Esophagus muscularis mucosa (tissue), 4 donors: ENCODE measurements around the gene LIPJ. TPM values are rescaled to one million over a fixed set of nuclear protein-coding genes. Genes with fewer than 3 reads are reported as not detected.

Source experiments
- DNase-seq: peaks from one replicate; pipeline ENCODE4 v3.0.0-alpha.2; 2017; ENCODE audit errors: extremely low spot score
- H3K27ac ChIP-seq, 4 donors: fragments of 200-600 bp; sonication (generic); replicated peaks in 1 of 4; 1 replicate in 3 of 4; 2 replicates in 1 of 4; pipeline ENCODE4 v1.5.1; 2016 to 2019; ENCODE audit warnings: mild to moderate bottlenecking in 1 of 4
- H3K27me3 ChIP-seq, 4 donors: fragments of 200-600 bp; sonication (generic); one replicate each; pipeline versions ENCODE4 v1.5.1 to v1.6.0; 2016 to 2019
- H3K36me3 ChIP-seq, 4 donors: fragments of 200-600 bp; sonication (generic); one replicate each; pipeline ENCODE4 v1.5.1; 2016 to 2019
- H3K4me1 ChIP-seq, 4 donors: fragments of 200-600 bp; sonication (generic); one replicate each; pipeline ENCODE4 v1.5.1; 2016 to 2019
- H3K4me3 ChIP-seq, 4 donors: fragments of 200-600 bp; sonication (generic); 1 replicate in 2 of 4; 2 replicates in 2 of 4; pipeline ENCODE4 v1.5.1; 2016 to 2019; ENCODE audit warnings: mild to moderate bottlenecking in 4 of 4, moderate library complexity in 1 of 4
- H3K9me3 ChIP-seq, 4 donors: fragments of 200-600 bp; sonication (generic); 1 replicate in 3 of 4; 2 replicates in 1 of 4; pipeline ENCODE4 v1.5.1; 2016 to 2019
- EP300 ChIP-seq: sonication (generic); formaldehyde crosslinking; IDR thresholded peaks from one replicate; pipeline ENCODE4 v1.6.1; 2017; ENCODE audit warnings: antibody characterized with exemption
- POLR2A ChIP-seq: fragments of 450-650 bp; IDR thresholded peaks from one replicate; pipeline ENCODE4 v1.6.1; 2017; ENCODE audit warnings: antibody characterized with exemption, moderate library complexity, mild to moderate bottlenecking, low read depth
- POLR2AphosphoS5 ChIP-seq, 2 donors: sonication (generic); formaldehyde crosslinking; IDR thresholded peaks; one replicate each; pipeline ENCODE4 v1.6.1; 2017; ENCODE audit warnings: antibody characterized with exemption in 2 of 2
- WGBS: methylation state at CpG from one replicate; pipeline ENCODE4 v1.1.5; 2018; 5-methylcytosine and 5-hydroxymethylcytosine counted together
- intact Hi-C: fragments of 100-400 bp; cut with DNase I; formaldehyde crosslinking; loops from one replicate; pipeline ENCODE4 v1.15.1; 2023
- total RNA-seq, 4 donors: library from RNA; depleted of rRNA; stranded (reverse); fragments of >200 nt; gene quantifications; one replicate each; pipeline versions ENCODE4 v1.1.0 to v1.2.1, GENCODE V29; 2016
- TF ChIP-seq, protein P1 (sequence below), 3 experiments: fragments of 200-600 bp in 2 of 3; fragments of 450-650 bp in 1 of 3; sonication (generic) in 2 of 3; IDR thresholded peaks; one replicate each; pipeline ENCODE4 v1.5.1; 2017 to 2019; ENCODE audit warnings: antibody characterized with exemption in 3 of 3, mild to moderate bottlenecking in 2 of 3, moderate library complexity in 1 of 3

Gene LIPJ
- total RNA-seq, 4 donors from 2014 or later = 0.19 TPM; not detected in 3

DNA sequence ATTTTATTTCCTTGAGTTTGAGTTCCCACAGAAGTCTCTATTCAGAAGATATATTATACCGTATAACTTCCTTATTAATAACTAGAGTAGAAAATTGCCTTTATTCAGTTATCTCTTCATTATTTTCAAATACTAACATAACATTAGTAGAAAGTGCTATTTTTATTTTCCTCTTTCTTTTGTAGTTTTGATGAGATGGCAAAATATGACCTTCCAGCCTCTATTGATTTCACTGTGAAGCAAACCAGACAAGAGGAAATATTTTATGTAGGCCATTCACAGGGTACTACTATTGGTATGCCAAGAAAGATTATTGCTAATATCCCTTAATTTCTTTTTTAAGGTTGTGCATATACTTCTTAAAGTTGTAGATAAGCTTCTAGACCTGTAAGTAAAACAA lies 7.9 kb downstream of the LIPJ start:
- 98% methylated on average over 1 of the region's 1 CpG for whole genome bisulfite sequencing
- no peaks in the 10 kb centered on the region for H3K36me3 ChIP-seq
- no peak for DNase-seq
- no peaks in the 10 kb centered on the region for H3K27me3 ChIP-seq
- no peak overlapping the region for H3K27ac ChIP-seq
- TF ChIP-seq EP300 (no peak), POLR2AphosphoS5 (IDR thresholded peaks at IDR 0.05) (no peak), POLR2A (no peak)
- TF ChIP-seq, protein P1, sequence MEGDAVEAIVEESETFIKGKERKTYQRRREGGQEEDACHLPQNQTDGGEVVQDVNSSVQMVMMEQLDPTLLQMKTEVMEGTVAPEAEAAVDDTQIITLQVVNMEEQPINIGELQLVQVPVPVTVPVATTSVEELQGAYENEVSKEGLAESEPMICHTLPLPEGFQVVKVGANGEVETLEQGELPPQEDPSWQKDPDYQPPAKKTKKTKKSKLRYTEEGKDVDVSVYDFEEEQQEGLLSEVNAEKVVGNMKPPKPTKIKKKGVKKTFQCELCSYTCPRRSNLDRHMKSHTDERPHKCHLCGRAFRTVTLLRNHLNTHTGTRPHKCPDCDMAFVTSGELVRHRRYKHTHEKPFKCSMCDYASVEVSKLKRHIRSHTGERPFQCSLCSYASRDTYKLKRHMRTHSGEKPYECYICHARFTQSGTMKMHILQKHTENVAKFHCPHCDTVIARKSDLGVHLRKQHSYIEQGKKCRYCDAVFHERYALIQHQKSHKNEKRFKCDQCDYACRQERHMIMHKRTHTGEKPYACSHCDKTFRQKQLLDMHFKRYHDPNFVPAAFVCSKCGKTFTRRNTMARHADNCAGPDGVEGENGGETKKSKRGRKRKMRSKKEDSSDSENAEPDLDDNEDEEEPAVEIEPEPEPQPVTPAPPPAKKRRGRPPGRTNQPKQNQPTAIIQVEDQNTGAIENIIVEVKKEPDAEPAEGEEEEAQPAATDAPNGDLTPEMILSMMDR (IDR thresholded peaks at IDR 0.05) = no peak
- no peaks in the 10 kb centered on the region for H3K9me3 ChIP-seq
- H3K4me3 ChIP-seq = no peak overlapping the region
- H3K4me1 ChIP-seq = no peaks in the 10 kb centered on the region
- intact Hi-C loops = no loop called here

DNA sequence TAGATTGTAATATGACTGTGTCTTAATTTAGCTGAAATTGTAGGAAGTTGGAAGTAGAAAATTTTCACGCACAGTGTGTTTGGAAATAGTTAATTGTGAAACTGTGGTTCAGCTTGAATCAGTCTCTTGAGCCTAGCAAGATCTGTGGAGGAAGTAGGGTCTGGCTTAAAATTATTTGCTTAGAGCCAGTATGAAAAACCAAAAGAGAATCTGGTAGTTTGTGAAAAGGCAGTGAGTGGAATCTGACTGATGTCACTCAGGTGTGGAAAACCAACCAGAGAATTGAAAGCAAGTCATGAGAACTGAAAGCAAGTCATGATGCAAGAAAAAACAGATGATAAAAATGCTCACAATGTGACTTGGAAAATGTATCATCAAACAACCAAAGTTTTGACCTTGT lies 11.5 kb downstream of the LIPJ start:
- Histone ChIP-seq H3K4me3 (no peak overlapping the region), H3K4me1 (no peaks in the 10 kb centered on the region), H3K36me3 (no peaks in the 10 kb centered on the region), H3K27ac (no peak overlapping the region), H3K27me3 (no peaks in the 10 kb centered on the region), H3K9me3 (peaks cover 0 to 5% (median 0%) of the 10 kb centered on the region in 4 donors)
- no peak for DNase-seq
- WGBS = 83% methylated on average over 1 of the region's 1 CpG
- intact Hi-C loops = no loop called here
- no peak for TF ChIP-seq EP300
- TF ChIP-seq POLR2AphosphoS5 (IDR thresholded peaks at IDR 0.05) = no peak
- TF ChIP-seq, protein P1 (IDR thresholded peaks at IDR 0.05) = no peak
- TF ChIP-seq POLR2A = no peak

DNA sequence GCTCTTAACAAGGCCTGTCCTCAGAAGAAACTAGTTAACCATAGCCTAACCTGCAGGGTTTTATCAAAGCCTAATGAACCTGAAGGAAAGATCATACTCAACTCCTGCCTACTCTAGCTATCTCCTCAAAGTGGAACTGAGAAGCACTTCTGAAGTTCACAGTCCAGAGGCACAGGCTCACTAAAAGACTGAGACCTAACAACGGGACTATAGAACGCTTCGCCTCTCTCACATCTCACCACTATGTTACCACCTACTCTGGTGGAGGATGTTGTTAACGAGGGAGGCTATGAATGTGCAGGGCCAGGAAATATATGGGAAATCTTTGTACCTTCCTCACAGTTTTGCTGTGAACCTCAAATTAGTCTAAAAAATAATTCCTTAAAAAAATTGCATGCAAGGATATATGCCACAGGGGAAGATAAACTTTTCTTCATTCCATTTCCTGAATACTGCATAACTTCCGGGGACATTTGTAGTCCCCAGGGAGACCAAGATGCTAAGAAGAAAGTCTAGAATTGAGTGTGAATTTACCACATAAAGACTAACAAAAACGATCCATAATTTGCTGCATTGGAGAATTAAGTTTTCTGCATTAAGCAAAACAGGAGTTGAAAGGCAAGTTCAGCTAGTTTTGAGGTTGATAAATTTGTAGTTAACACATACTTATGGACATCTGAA lies 21.6 kb downstream of the LIPJ start:
- TF ChIP-seq, protein P1 (IDR thresholded peaks at IDR 0.05) = no peak
- TF ChIP-seq POLR2A (no peak), POLR2AphosphoS5 (IDR thresholded peaks at IDR 0.05) (no peak), EP300 (no peak)
- Histone ChIP-seq H3K36me3 (no peaks in the 10 kb centered on the region), H3K4me3 (no peak overlapping the region), H3K9me3 (no peaks in the 10 kb centered on the region), H3K4me1 (no peaks in the 10 kb centered on the region), H3K27me3 (no peaks in the 10 kb centered on the region), H3K27ac (no peak overlapping the region)
- no peak for DNase-seq
- 88% methylated on average over 6 of the region's 6 CpGs for WGBS
- intact Hi-C loops = no loop called here

DNA sequence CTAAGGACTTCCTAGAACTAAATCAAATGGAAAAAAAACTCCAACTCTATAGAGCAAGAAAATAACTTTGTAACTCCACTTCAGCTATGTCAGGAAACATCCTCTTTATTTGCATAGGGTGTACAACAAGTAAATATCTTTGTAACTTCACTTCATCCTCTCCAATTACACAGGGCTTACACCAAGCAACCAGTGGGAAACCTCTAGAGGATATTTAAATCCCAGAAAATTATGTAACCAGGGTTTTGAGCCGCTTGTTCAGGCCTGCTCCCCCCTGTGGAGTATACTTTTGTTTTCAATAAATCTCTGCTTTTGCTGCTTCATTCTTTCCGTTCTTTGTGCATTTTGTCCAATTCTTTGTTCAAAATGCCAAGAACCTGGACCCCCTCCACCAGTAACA lies 22.2 kb downstream of the LIPJ start:
- Histone ChIP-seq H3K27me3 (no peaks in the 10 kb centered on the region), H3K36me3 (no peaks in the 10 kb centered on the region), H3K9me3 (no peaks in the 10 kb centered on the region), H3K4me3 (no peak overlapping the region), H3K27ac (no peak overlapping the region), H3K4me1 (no peaks in the 10 kb centered on the region)
- WGBS = 78% methylated on average over 2 of the region's 2 CpGs
- intact Hi-C loops = no loop called here
- TF ChIP-seq POLR2AphosphoS5 (IDR thresholded peaks at IDR 0.05) (no peak), EP300 (no peak), POLR2A (no peak)
- no peak for DNase-seq

DNA sequence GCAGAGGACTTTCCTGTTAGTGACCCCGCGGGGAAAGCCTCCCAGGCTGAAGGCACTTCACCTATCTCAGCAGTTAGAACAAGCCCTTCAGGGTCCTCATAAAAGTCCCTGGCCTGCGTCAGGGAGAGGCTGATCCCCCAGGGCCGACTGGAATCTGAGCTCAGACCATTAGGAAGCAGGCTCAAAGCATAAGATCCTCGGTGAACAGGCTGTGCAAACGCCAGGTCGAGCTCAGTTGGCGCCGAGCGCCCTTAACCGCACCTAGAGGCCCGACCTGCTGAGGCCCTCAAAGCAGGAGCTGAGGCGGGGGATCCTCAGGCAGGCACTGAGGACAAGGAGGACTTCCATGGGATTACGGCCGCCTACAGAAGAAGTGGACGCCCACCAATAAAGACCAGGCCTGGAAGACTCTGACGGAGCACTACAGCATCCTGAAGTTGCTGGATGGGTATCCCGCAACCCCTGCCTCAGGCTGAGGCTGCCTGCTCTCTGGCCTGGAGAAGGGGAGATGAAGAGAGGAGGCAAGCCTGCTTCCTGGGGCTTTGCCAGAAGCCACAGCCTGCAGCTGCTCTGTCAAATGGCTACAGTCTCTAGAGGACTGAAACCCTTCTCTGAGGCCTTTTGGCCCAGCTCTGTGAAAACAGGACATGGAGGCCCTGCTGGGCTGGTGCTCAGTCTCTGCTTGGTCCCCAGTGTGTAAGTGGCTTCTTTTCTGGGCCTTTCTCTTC lies 29.9 kb downstream of the LIPJ start:
- Histone ChIP-seq H3K9me3 (peaks cover 0 to 6% (median 0%) of the 10 kb centered on the region in 4 donors), H3K36me3 (no peaks in the 10 kb centered on the region), H3K4me1 (no peaks in the 10 kb centered on the region), H3K4me3 (no peak overlapping the region), H3K27ac (no peak overlapping the region), H3K27me3 (no peaks in the 10 kb centered on the region)
- 81% methylated on average over 5 of the region's 18 CpGs for WGBS
- intact Hi-C loops = no loop called here
- TF ChIP-seq, protein P1 (IDR thresholded peaks at IDR 0.05) = no peak
- TF ChIP-seq POLR2A (no peak), EP300 (no peak), POLR2AphosphoS5 (IDR thresholded peaks at IDR 0.05) (no peak)
- DNase-seq = no peak
